CD14-positive monocyte (primary cell): ENCODE data around the gene BBS9. TPM values are rescaled to one million over a fixed set of nuclear protein-coding genes. Genes with fewer than 3 reads are reported as not detected.

Experiments
- DNase-seq, 3 donors: peaks; one replicate each; pipeline ENCODE4 v3.0.0-alpha.2; 2011 to 2022
- H2AFZ ChIP-seq: 2 replicates; pipeline ENCODE4 v1.6.0; 2012; ENCODE audit warnings: mild to moderate bottlenecking, low read depth, low read length, inconsistent platforms; ENCODE audit not compliant: insufficient read depth, poor library complexity, severe bottlenecking
- H3K27ac ChIP-seq, 2 donors: 1 replicate in 1 of 2; 2 replicates in 1 of 2; pipeline ENCODE4 v1.5.1; 2012 to 2013; ENCODE audit warnings: low read length in 2 of 2, control low read depth in 1 of 2, inconsistent platforms in 1 of 2, low read depth in 1 of 2, mild to moderate bottlenecking in 1 of 2
- H3K27me3 ChIP-seq, 2 donors: one replicate each; pipeline versions ENCODE4 v1.6.0 to v1.6.1; 2011 to 2013; ENCODE audit warnings: low read length in 2 of 2; ENCODE audit not compliant: control insufficient read depth in 2 of 2, insufficient read depth in 2 of 2
- H3K36me3 ChIP-seq, 2 donors: replicated peaks in 1 of 2; 1 replicate in 1 of 2; 2 replicates in 1 of 2; pipeline versions ENCODE4 v1.5.1 to v1.6.1; 2012 to 2013; ENCODE audit warnings: low read length in 2 of 2, control low read depth in 1 of 2, inconsistent platforms in 1 of 2, mild to moderate bottlenecking in 1 of 2; ENCODE audit not compliant: insufficient read depth in 2 of 2, control insufficient read depth in 1 of 2
- H3K4me1 ChIP-seq, 2 donors: 1 replicate in 1 of 2; 2 replicates in 1 of 2; pipeline versions ENCODE4 v1.5.1 to v1.6.1; 2012 to 2013; ENCODE audit warnings: low read length in 2 of 2, control low read depth in 1 of 2, inconsistent platforms in 1 of 2, mild to moderate bottlenecking in 1 of 2, moderate library complexity in 1 of 2; ENCODE audit not compliant: insufficient read depth in 2 of 2, control insufficient read depth in 1 of 2
- H3K4me2 ChIP-seq: replicated peaks from 2 replicates; pipeline ENCODE3; 2012; ENCODE audit warnings: low read length, moderate library complexity, mild to moderate bottlenecking; ENCODE audit not compliant: poor library complexity, severe bottlenecking; ENCODE audit errors: extremely low read depth
- H3K4me3 ChIP-seq, 3 experiments: fragments of 200-600 bp in 1 of 3; sonication (generic) in 1 of 3; replicated peaks in 1 of 3; 1 replicate in 2 of 3; 2 replicates in 1 of 3; pipeline ENCODE4 v1.5.1; 2011 to 2013; ENCODE audit warnings: low read length in 3 of 3, mild to moderate bottlenecking in 3 of 3, control low read depth in 2 of 3, low read depth in 2 of 3, inconsistent platforms in 1 of 3, moderate library complexity in 1 of 3
- H3K79me2 ChIP-seq: 2 replicates; pipeline ENCODE4 v1.6.0; 2012; ENCODE audit warnings: mild to moderate bottlenecking, control low read depth, inconsistent platforms, low read length, moderate library complexity; ENCODE audit not compliant: insufficient read depth
- H3K9ac ChIP-seq: 2 replicates; pipeline ENCODE4 v1.6.0; 2017; ENCODE audit warnings: low read length, mild to moderate bottlenecking; ENCODE audit not compliant: insufficient read depth, poor library complexity, severe bottlenecking
- H3K9me3 ChIP-seq, 2 donors: replicated peaks in 1 of 2; 1 replicate in 1 of 2; 2 replicates in 1 of 2; pipeline versions ENCODE4 v1.5.1 to v1.6.1; 2012 to 2013; ENCODE audit warnings: low read length in 2 of 2, control low read depth in 1 of 2; ENCODE audit not compliant: control insufficient read depth in 1 of 2, insufficient read depth in 1 of 2
- H4K20me1 ChIP-seq: 2 replicates; pipeline ENCODE4 v1.6.0; 2012; ENCODE audit warnings: mild to moderate bottlenecking, low read length, control low read depth, moderate library complexity; ENCODE audit not compliant: insufficient read depth
- H3K27ac Mint-ChIP-seq, 7 donors: one replicate each; pipeline ENCODE4 v1.8.0; 2020; ENCODE audit warnings: mild to moderate bottlenecking in 7 of 7, mixed read lengths in 7 of 7, moderate library complexity in 6 of 7, inconsistent platforms in 2 of 7
- H3K27me3 Mint-ChIP-seq, 3 donors: one replicate each; pipeline ENCODE4 v1.8.0; 2021 to 2022; ENCODE audit warnings: low read depth in 3 of 3, mild to moderate bottlenecking in 3 of 3, mixed read lengths in 3 of 3, moderate library complexity in 3 of 3, inconsistent platforms in 1 of 3
- H3K36me3 Mint-ChIP-seq, 2 donors: one replicate each; pipeline ENCODE4 v1.8.0; 2020; ENCODE audit warnings: mixed read lengths in 2 of 2, inconsistent platforms in 1 of 2, mild to moderate bottlenecking in 1 of 2
- H3K4me1 Mint-ChIP-seq: one replicate; pipeline ENCODE4 v1.8.0; 2020; ENCODE audit warnings: mild to moderate bottlenecking, mixed read lengths
- H3K4me3 Mint-ChIP-seq, 2 donors: one replicate each; pipeline ENCODE4 v1.8.0; 2020; ENCODE audit warnings: mild to moderate bottlenecking in 2 of 2, mixed read lengths in 2 of 2, moderate library complexity in 1 of 2
- H3K9me3 Mint-ChIP-seq, 7 donors: one replicate each; pipeline ENCODE4 v1.8.0; 2020 to 2022; ENCODE audit warnings: mixed read lengths in 7 of 7, mild to moderate bottlenecking in 6 of 7, moderate library complexity in 6 of 7, inconsistent platforms in 2 of 7
- WGBS: methylation state at CpG from one replicate; pipeline ENCODE4 v1.1.5; 2013; ENCODE audit warnings: missing lambda C conversion rate; ENCODE audit not compliant: insufficient coverage; 5-methylcytosine and 5-hydroxymethylcytosine counted together
- intact Hi-C, 2 donors: fragments of 100-400 bp; cut with micrococcal nuclease; formaldehyde crosslinking; loops; one replicate each; pipeline versions ENCODE4 v1.15.0 to v1.15.1; 2023
- polyA plus RNA-seq, 3 donors: library from polyadenylated mRNA; depleted of rRNA in 1 of 3; unstranded in 2 of 3; stranded (reverse) in 1 of 3; fragments of 300-500 nt in 2 of 3; fragments of >200 nt in 1 of 3; fragmentation: Illumina TruSeq in 2 of 3; gene quantifications; 1 replicate in 2 of 3; 2 replicates in 1 of 3; pipeline ENCODE4 v1.2.3, GENCODE V29; 2012 to 2021
- TF ChIP-seq, protein P1 (sequence below): fragments of 200-600 bp; IDR thresholded peaks from one replicate; pipeline ENCODE4 v1.8.0; 2022; ENCODE audit warnings: antibody characterized with exemption, mild to moderate bottlenecking

Gene BBS9
- polyA plus RNA-seq, 3 donors, result 4.9 to 7.5 (median 6.8) TPM

DNA sequence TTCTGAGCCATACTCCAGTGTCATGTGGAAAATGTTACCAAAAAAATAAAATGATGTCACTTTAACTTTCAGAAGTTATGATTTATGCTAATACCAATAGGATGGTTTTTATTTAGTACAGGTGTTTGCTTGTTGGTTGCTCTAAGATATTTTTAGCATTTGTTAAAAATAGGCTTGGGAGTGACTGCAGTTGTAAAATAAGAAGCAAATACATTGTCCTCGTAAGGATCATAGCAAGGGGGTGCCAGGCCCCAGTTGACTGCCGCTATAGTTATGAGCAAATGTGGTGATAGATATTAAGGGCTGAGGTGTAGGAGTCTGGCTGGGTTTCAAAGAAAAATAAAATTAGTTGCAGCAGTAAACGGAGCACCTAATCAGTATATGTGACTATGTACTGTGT lies 421.6 kb downstream of the BBS9 start:
- Mint-ChIP-seq H3K4me1 (no peaks in the 10 kb centered on the region), H3K4me3 (no peak overlapping the region), H3K9me3 (peaks cover 0 to 3% (median 0%) of the 10 kb centered on the region in 7 donors), H3K27me3 (no peaks in the 10 kb centered on the region), H3K27ac (no peak overlapping the region), H3K36me3 (no peaks in the 10 kb centered on the region)
- Histone ChIP-seq H3K79me2 (no peaks in the 10 kb centered on the region), H3K4me2 (no peak overlapping the region), H3K36me3 (no peaks in the 10 kb centered on the region), H3K9ac (no peak overlapping the region), H4K20me1 (no peaks in the 10 kb centered on the region), H3K27me3 (no peaks in the 10 kb centered on the region), H2AFZ (no peak overlapping the region), H3K4me1 (no peaks in the 10 kb centered on the region), H3K27ac (no peak overlapping the region), H3K9me3 (no peaks in the 10 kb centered on the region), H3K4me3 (no peak overlapping the region)
- intact Hi-C loops, result no loop called here
- 57% methylated on average over 1 of the region's 3 CpGs for WGBS
- TF ChIP-seq, protein P1, sequence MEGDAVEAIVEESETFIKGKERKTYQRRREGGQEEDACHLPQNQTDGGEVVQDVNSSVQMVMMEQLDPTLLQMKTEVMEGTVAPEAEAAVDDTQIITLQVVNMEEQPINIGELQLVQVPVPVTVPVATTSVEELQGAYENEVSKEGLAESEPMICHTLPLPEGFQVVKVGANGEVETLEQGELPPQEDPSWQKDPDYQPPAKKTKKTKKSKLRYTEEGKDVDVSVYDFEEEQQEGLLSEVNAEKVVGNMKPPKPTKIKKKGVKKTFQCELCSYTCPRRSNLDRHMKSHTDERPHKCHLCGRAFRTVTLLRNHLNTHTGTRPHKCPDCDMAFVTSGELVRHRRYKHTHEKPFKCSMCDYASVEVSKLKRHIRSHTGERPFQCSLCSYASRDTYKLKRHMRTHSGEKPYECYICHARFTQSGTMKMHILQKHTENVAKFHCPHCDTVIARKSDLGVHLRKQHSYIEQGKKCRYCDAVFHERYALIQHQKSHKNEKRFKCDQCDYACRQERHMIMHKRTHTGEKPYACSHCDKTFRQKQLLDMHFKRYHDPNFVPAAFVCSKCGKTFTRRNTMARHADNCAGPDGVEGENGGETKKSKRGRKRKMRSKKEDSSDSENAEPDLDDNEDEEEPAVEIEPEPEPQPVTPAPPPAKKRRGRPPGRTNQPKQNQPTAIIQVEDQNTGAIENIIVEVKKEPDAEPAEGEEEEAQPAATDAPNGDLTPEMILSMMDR, result no peak
- DNase-seq, result no peak

DNA sequence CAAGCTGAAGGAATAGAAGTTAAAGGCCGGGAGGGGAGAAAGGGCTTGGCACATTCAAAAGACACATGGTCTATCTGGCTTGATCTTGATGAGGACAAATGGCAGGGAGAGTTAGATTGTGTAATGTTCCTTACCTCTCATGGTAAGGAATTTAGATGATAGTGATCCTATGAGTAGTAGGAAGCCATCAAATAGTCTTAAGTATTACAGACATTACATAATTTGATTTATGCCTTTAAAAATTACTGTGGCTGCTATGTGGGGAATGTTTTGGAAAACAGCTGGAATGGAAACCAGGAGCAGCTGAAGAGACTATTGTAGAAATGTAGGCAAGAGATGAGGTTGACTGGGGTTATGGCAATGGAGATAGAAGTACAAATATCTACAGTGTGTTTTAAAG lies 424.7 kb downstream of the BBS9 start:
- H4K20me1 ChIP-seq, result no peaks in the 10 kb centered on the region
- no peak overlapping the region for H2AFZ ChIP-seq
- H3K27ac ChIP-seq, result no peak overlapping the region
- no peaks in the 10 kb centered on the region for H3K4me1 Mint-ChIP-seq
- H3K36me3 ChIP-seq, result no peaks in the 10 kb centered on the region
- no peak overlapping the region for H3K4me3 ChIP-seq
- H3K79me2 ChIP-seq, result no peaks in the 10 kb centered on the region
- H3K9ac ChIP-seq, result no peak overlapping the region
- H3K9me3 ChIP-seq, result no peaks in the 10 kb centered on the region
- H3K9me3 Mint-ChIP-seq, result peaks cover 0 to 3% (median 0%) of the 10 kb centered on the region in 7 donors
- intact Hi-C loops, result no loop called here
- no peaks in the 10 kb centered on the region for H3K27me3 ChIP-seq
- TF ChIP-seq, protein P1, result no peak
- WGBS, result 100% methylated on average over 1 of the region's 1 CpG
- H3K4me2 ChIP-seq, result no peak overlapping the region
- H3K4me1 ChIP-seq, result no peaks in the 10 kb centered on the region
- H3K36me3 Mint-ChIP-seq, result no peaks in the 10 kb centered on the region
- H3K4me3 Mint-ChIP-seq, result no peak overlapping the region
- no peaks in the 10 kb centered on the region for H3K27me3 Mint-ChIP-seq
- no peak for DNase-seq
- no peak overlapping the region for H3K27ac Mint-ChIP-seq
